ENCODE results near the gene RENBP.
A peak's percentile ranks its signal among the peaks of the same experiment; 100 is the strongest.

DNA sequence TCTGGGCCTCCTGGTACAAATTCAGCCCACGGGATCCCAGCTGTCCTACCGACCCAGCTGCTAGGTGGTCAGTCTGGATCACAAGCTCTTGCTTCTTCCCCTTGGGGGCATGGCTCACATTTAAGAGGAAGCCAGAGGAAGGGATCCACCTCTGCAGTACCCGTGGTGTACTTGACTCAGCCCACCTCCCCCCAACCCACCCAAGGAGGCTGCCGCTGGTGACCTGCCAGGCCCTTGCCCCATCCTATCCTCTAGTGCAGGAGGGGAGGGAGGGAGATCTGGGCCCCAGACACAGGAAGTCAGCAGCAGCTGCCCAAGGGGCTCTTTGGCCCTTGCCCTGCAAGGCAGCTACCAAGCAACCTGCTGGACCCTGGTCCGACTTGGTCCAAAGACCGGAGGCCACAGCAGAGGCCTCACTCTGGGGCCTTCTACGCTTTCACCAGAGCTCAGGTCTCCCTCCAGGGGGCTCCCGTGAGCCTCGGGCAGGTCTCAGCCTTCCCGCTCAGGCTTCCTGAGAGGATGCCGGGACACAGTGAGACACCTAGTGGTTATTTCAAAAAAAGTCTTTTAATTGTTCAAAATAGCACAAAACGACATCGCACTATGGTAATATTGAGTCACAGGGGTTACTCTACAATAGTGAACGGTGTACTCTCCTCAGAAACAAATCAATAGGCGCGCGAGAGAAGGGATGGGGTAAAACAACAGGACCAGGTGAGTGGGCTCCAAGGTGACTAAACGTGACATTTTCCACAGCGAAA lies 2.7 kb upstream of the RENBP start:
- TF ChIP-seq EZH2 (optimal IDR thresholded peaks at IDR 0.05; ENCODE audit: low read depth, low read length) = no peak
- TF ChIP-seq, protein P1, sequence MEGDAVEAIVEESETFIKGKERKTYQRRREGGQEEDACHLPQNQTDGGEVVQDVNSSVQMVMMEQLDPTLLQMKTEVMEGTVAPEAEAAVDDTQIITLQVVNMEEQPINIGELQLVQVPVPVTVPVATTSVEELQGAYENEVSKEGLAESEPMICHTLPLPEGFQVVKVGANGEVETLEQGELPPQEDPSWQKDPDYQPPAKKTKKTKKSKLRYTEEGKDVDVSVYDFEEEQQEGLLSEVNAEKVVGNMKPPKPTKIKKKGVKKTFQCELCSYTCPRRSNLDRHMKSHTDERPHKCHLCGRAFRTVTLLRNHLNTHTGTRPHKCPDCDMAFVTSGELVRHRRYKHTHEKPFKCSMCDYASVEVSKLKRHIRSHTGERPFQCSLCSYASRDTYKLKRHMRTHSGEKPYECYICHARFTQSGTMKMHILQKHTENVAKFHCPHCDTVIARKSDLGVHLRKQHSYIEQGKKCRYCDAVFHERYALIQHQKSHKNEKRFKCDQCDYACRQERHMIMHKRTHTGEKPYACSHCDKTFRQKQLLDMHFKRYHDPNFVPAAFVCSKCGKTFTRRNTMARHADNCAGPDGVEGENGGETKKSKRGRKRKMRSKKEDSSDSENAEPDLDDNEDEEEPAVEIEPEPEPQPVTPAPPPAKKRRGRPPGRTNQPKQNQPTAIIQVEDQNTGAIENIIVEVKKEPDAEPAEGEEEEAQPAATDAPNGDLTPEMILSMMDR (IDR thresholded peaks at IDR 0.05; ENCODE audit: low read length) = peak; percentile 88
- TF ChIP-seq EZH2phosphoT487 (IDR thresholded peaks at IDR 0.05; ENCODE audit: low read length) = no peak

All from MM.1S (cell line).